Endothelial cell of umbilical vein (primary cell): ENCODE measurements around the gene USP30. TPM values are rescaled to one million over a fixed set of nuclear protein-coding genes. Genes with fewer than 3 reads are reported as not detected.

Source experiments
- BruUV-seq: library from RNA; stranded (reverse); fragments of 400-500 nt; replicated peaks from 2 replicates; lab custom pipeline; 2021; lab: Mats Ljungman, UMichigan
- CTCF ChIA-PET: fragments of 300-600, 350-600 bp; sonication (Branson Sonifier 250); formaldehyde crosslinking; loops from one replicate; lab custom pipeline; 2021; ENCODE audit warnings: antibody characterized with exemption, inconsistent platforms; lab: Charles Lee
- POLR2A ChIA-PET: fragments of 300-600, 350-600 bp; sonication (Branson Sonifier 250); formaldehyde crosslinking; loops from one replicate; lab custom pipeline; 2021; ENCODE audit warnings: antibody characterized with exemption, inconsistent platforms; lab: Charles Lee
- DNase-seq: peaks from one replicate; pipeline ENCODE4 v3.0.0-alpha.2; 2011; ENCODE audit warnings: low read depth, low spot score
- FAIRE-seq: peaks from 2 replicates; lab custom pipeline; 2011; peaks lifted over from hg19 to GRCh38; lab: Jason Lieb, UNC
- H2AFZ ChIP-seq: 2 replicates; pipeline ENCODE4 v1.6.0; 2012; ENCODE audit warnings: low read depth, low read length, control low read depth, inconsistent platforms
- H3K27ac ChIP-seq: 2 replicates; pipeline ENCODE4 v1.5.1; 2011; ENCODE audit warnings: low read depth, mild to moderate bottlenecking, control low read depth, low read length, moderate library complexity; ENCODE audit not compliant: insufficient read depth
- H3K27me3 ChIP-seq, 2 experiments: 2 replicates each; pipeline versions ENCODE4 v1.6.0 to v1.6.1; 2011; ENCODE audit warnings: low read length in 2 of 2, mixed read lengths in 1 of 2; ENCODE audit not compliant: control insufficient read depth in 2 of 2, insufficient read depth in 2 of 2
- H3K36me3 ChIP-seq, 2 experiments: 2 replicates in 1 of 2; 3 replicates in 1 of 2; pipeline ENCODE4 v1.5.1; 2011; ENCODE audit warnings: low read length in 2 of 2, mild to moderate bottlenecking in 1 of 2, moderate library complexity in 1 of 2; ENCODE audit not compliant: control insufficient read depth in 2 of 2, insufficient read depth in 2 of 2; ENCODE audit errors: extremely low read depth in 1 of 2
- H3K4me1 ChIP-seq: 3 replicates; pipeline ENCODE4 v1.5.1; 2011; ENCODE audit warnings: mild to moderate bottlenecking, low read length; ENCODE audit not compliant: control insufficient read depth, insufficient read depth; ENCODE audit errors: extremely low read depth
- H3K4me2 ChIP-seq: 2 replicates; pipeline ENCODE4 v1.6.1; 2011; ENCODE audit warnings: low read length, control low read depth, mixed read lengths; ENCODE audit not compliant: insufficient read depth
- H3K4me3 ChIP-seq, 3 experiments: fragments of 200-600 bp in 1 of 3; sonication (generic), shearing (Covaris generic) in 1 of 3; replicated peaks in 1 of 3; 2 replicates each; pipeline ENCODE4 v1.5.1; 2011 to 2016; ENCODE audit warnings: control low read depth in 3 of 3, low read length in 3 of 3, mild to moderate bottlenecking in 2 of 3, inconsistent platforms in 1 of 3, low read depth in 1 of 3, moderate library complexity in 1 of 3; ENCODE audit not compliant: insufficient read depth in 1 of 3
- H3K79me2 ChIP-seq: 2 replicates; pipeline ENCODE4 v1.6.0; 2012; ENCODE audit warnings: low read length, inconsistent platforms; ENCODE audit not compliant: control insufficient read depth, insufficient read depth
- H3K9ac ChIP-seq: replicated peaks from 2 replicates; pipeline ENCODE3; 2011; ENCODE audit warnings: low read length, control low read depth; ENCODE audit not compliant: insufficient read depth; ENCODE audit errors: extremely low read depth
- H3K9me1 ChIP-seq: replicated peaks from 3 replicates; pipeline ENCODE4 v1.6.0; 2011; ENCODE audit warnings: mild to moderate bottlenecking, low read length; ENCODE audit not compliant: control insufficient read depth, insufficient read depth; ENCODE audit errors: extremely low read depth
- H3K9me3 ChIP-seq: replicated peaks from 2 replicates; pipeline ENCODE4 v1.5.1; 2012; ENCODE audit warnings: low read length, inconsistent platforms; ENCODE audit not compliant: control insufficient read depth, insufficient read depth
- H4K20me1 ChIP-seq: replicated peaks from 2 replicates; pipeline ENCODE3; 2011; ENCODE audit warnings: mild to moderate bottlenecking, low read length; ENCODE audit not compliant: control insufficient read depth, insufficient read depth; ENCODE audit errors: extremely low read depth
- CTCF ChIP-seq, 2 donors: IDR thresholded peaks; 1 replicate in 1 of 2; 2 replicates in 1 of 2; pipeline ENCODE4 v1.5.1; 2011; ENCODE audit warnings: low read length in 2 of 2, mild to moderate bottlenecking in 2 of 2, moderate library complexity in 2 of 2, control low read depth in 1 of 2, inconsistent platforms in 1 of 2, low read depth in 1 of 2; ENCODE audit not compliant: insufficient read depth in 1 of 2; ENCODE audit errors: extremely low read depth in 1 of 2
- EZH2 ChIP-seq: IDR thresholded peaks from 2 replicates; pipeline ENCODE4 v1.6.1; 2012; ENCODE audit warnings: borderline replicate concordance, low read depth, mild to moderate bottlenecking, moderate library complexity, low read length, inconsistent platforms; ENCODE audit not compliant: severe bottlenecking
- GATA2 ChIP-seq: IDR thresholded peaks from 2 replicates; pipeline ENCODE4 v1.7.0; 2011; ENCODE audit warnings: low read depth, mild to moderate bottlenecking, moderate library complexity, mixed read lengths, low read length; ENCODE audit not compliant: insufficient read length, insufficient read depth
- JUN ChIP-seq: IDR thresholded peaks from 2 replicates; pipeline ENCODE4 v1.6.1; 2011; ENCODE audit warnings: borderline replicate concordance, low read depth; ENCODE audit not compliant: insufficient read length, insufficient read depth
- MYC ChIP-seq: IDR thresholded peaks from one replicate; pipeline ENCODE4 v1.6.1; 2011; ENCODE audit warnings: mild to moderate bottlenecking, low read depth, low read length
- POLR2A ChIP-seq: IDR thresholded peaks from 2 replicates; pipeline ENCODE4 v1.6.1; 2012; ENCODE audit warnings: low read depth, mild to moderate bottlenecking, control low read depth, low read length
- POLR2AphosphoS5 ChIP-seq: IDR thresholded peaks from 2 replicates; pipeline ENCODE4 v1.6.1; 2012; ENCODE audit warnings: low read depth, mild to moderate bottlenecking, control low read depth, low read length, moderate library complexity; ENCODE audit not compliant: insufficient read depth
- dilution Hi-C: fragments of 300-500 bp; cut with MboI; formaldehyde crosslinking; loops from one replicate; pipeline ENCODE4 v1.15.0; 2019; ENCODE audit warnings: low sequenced_read_pairs; ENCODE audit not compliant: extremely low pct_ligation_motif_present
- intact Hi-C: fragments of 100-400 bp; cut with micrococcal nuclease; formaldehyde crosslinking; loops from one replicate; pipeline ENCODE4 v1.10.0; 2022
- polyA plus RNA-seq, 4 experiments: library from polyadenylated mRNA; depleted of rRNA in 3 of 4; stranded (reverse) in 3 of 4; unstranded in 1 of 4; fragments of >200 nt; gene quantifications; 2 replicates each; pipeline versions ENCODE4 v1.2.1 to v1.2.3, GENCODE V29; 2011 to 2012; ENCODE audit warnings: missing spikeins in 1 of 4
- total RNA-seq: library from RNA; stranded (reverse); gene quantifications from 2 replicates; pipeline ENCODE4 v1.2.3, GENCODE V29; 2021
- TF ChIP-seq, protein P1 (sequence below): IDR thresholded peaks from 2 replicates; pipeline ENCODE4 v1.6.1; 2011; ENCODE audit not compliant: insufficient read depth, insufficient read length

USP30 gene
- total and polyA plus RNA-seq, 2 donors (not counting 3 experiments of a cell fraction or from before 2014, with no cell fraction given), result 14.2 to 24.3 TPM

GRCh38 chr12:109087250-109087649, 34.9 kb downstream of the USP30 start:
- Histone ChIP-seq H3K4me3 (no peak overlapping the region), H3K9ac (no peak overlapping the region), H2AFZ (no peak overlapping the region), H3K4me1 (no peaks in the 10 kb centered on the region), H4K20me1 (no peaks in the 10 kb centered on the region), H3K79me2 (no peaks in the 10 kb centered on the region), H3K9me1 (no peaks in the 10 kb centered on the region), H3K4me2 (no peak overlapping the region), H3K27ac (no peak overlapping the region), H3K36me3 (peaks cover 8 to 16% of the 10 kb centered on the region in 2 experiments), H3K27me3 (no peaks in the 10 kb centered on the region), H3K9me3 (no peaks in the 10 kb centered on the region)
- dilution Hi-C loops (no loop called here), intact Hi-C loops (no loop called here)
- POLR2A ChIA-PET, result no interaction called here
- TF ChIP-seq JUN (no peak), CTCF (IDR thresholded peaks at IDR 0.05; ENCODE audit: extremely low read depth in 1 of 2, insufficient read depth in 1 of 2, low read depth in 1 of 2, low read length in 2 of 2) (no peak), POLR2A (no peak), POLR2AphosphoS5 (no peak), MYC (no peak), EZH2 (no peak), GATA2 (no peak)
- TF ChIP-seq, protein P1, sequence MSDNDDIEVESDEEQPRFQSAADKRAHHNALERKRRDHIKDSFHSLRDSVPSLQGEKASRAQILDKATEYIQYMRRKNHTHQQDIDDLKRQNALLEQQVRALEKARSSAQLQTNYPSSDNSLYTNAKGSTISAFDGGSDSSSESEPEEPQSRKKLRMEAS, result no peak
- no peak for DNase-seq
- CTCF ChIA-PET, result interaction anchor here (0.8 to 1.3 kb wide), 2 partner anchors 8 to 25 kb away, joined by 3 to 10 read pairs; no protein-coding TSS in a partner anchor
- FAIRE-seq, result no peak
- BruUV-seq, result no TSS peak
